ENCODE data around the gene AGAP5. TPM values are rescaled to one million over a fixed set of nuclear protein-coding genes. Genes with fewer than 3 reads are reported as not detected.

Gene AGAP5
- total RNA-seq, 1 donor from 2014 or later: 5.2 TPM

DNA sequence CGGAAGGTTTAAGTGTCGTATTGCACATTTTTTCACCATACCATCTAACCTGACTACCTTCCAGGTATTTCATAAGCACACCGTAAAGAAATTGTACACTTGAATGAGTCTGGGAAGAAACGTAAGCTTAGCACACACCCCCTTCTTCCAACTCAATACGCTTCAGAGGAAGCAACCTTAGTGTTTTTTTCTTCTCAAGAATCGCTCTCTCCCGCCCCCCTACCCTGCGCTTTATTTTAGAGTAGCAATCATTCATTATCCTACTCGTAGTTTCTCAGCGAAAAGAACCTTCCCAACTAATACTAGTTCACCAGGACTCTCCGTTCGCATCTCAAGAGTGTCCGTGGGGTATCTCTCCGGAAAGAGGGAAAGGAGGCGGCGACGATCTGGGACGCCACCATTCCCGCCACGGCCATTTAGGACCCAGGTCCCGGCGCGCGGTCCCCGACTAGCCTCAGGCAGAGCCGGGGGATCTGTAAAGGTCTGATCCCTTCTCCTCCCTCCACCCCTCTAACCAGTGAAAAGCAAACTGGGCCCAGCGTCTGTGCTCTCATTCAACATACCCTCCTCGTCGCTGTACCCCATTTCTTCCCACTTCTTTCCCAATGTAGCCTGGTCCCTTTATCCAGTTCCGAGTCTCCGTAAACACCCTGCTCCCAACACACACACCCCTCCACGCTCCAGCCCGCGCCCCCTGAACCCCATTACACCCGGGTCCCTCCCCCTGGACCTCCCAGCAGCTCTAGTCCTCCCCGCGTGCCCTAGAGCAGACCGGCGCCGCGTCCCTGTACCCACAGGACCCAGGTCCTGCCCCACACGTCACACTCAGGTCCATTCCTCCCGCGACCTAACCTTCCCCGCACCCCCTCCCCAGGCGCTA lies 72.7 kb downstream of the AGAP5 start:
- peak; percentile 64 for DNase-seq

Small RNAs within 50 kb of the gene (small RNA-seq; reads per million reads assigned to genes)
- gene AC022400.4 (ENCODE audit: low replicate concordance) (not detected), gene RNA5SP320 (ENCODE audit: low replicate concordance) (not detected)

Other genes with a start within 250 kb of the AGAP5 start
- gene PPP3CB, start 202.1 kb downstream of the AGAP5 start, total RNA-seq: 150 TPM
- 39.5 TPM for gene USP54, start 106.8 kb downstream of the AGAP5 start, total RNA-seq
- 706 TPM for gene MYOZ1, start 56.6 kb downstream of the AGAP5 start, total RNA-seq
- gene SYNPO2L, start 42.1 kb downstream of the AGAP5 start, total RNA-seq: 28.0 TPM
- gene SEC24C, start 46.3 kb upstream of the AGAP5 start, total RNA-seq: 50.0 TPM
- 18.7 TPM for gene CHCHD1, start 83.9 kb upstream of the AGAP5 start, total RNA-seq
- gene ZSWIM8, start 87.5 kb upstream of the AGAP5 start, total RNA-seq: 81.3 TPM
- gene NDST2, start 113.5 kb upstream of the AGAP5 start, total RNA-seq: 16.1 TPM
- 37.7 TPM for gene CAMK2G, start 176.4 kb upstream of the AGAP5 start, total RNA-seq
- gene PLAU, start 213.0 kb upstream of the AGAP5 start, total RNA-seq: 37.8 TPM

All from tongue (tissue), 3 donors.